ENCODE data around the gene FAM222B.
"Not testable (repeated sequence)": the region's sequence is repeated elsewhere in the genome, so short reads cannot be mapped to it uniquely, and the experiment has no call there.

Gene FAM222B

GRCh38 chr17:28879886-28880571, 37.4 kb upstream of the FAM222B start:
- no peaks in the 10 kb centered on the region for H3K9me3 Mint-ChIP-seq
- peaks cover 2% of the 10 kb centered on the region for H3K4me1 Mint-ChIP-seq
- DNase-seq, result no peak
- H3K36me3 Mint-ChIP-seq, result peaks cover 52% of the 10 kb centered on the region
- CTCF ChIA-PET, result interaction anchor here (0.8 to 2.6 kb wide), 2 partner anchors 112 to 117 kb away, joined by 3 to 22 read pairs; no protein-coding TSS in a partner anchor
- H3K27ac Mint-ChIP-seq, result no peak overlapping the region
- no peaks in the 10 kb centered on the region for H3K27me3 Mint-ChIP-seq
- H3K4me3 Mint-ChIP-seq, result no peak overlapping the region

- H3K9me3 Mint-ChIP-seq, result no peaks in the 10 kb centered on the region
- H3K4me3 Mint-ChIP-seq, result no peak overlapping the region
- DNase-seq, result peak; percentile 34
- CTCF ChIA-PET, result interaction anchor here (0.6 to 2.6 kb wide), 5 partner anchors 10 to 152 kb away, joined by 3 to 22 read pairs (median 3); no protein-coding TSS in a partner anchor
- H3K27me3 Mint-ChIP-seq, result no peaks in the 10 kb centered on the region
- no peak overlapping the region for H3K27ac Mint-ChIP-seq
- H3K36me3 Mint-ChIP-seq, result peaks cover 47% of the 10 kb centered on the region
- H3K4me1 Mint-ChIP-seq, result no peaks in the 10 kb centered on the region
Measured at GRCh38 chr17:28878981-28879380, 36.4 kb upstream of the FAM222B start.

- DNase-seq, result no peak
- Mint-ChIP-seq H3K4me3 (no peak overlapping the region), H3K27ac (no peak overlapping the region), H3K4me1 (no peaks in the 10 kb centered on the region), H3K36me3 (peaks cover 44% of the 10 kb centered on the region), H3K27me3 (no peaks in the 10 kb centered on the region), H3K9me3 (no peaks in the 10 kb centered on the region)
- CTCF ChIA-PET, result interaction anchor here (0.8 to 2.6 kb wide), 3 partner anchors 10 to 151 kb away, joined by 3 to 22 read pairs (median 4); no protein-coding TSS in a partner anchor
Measured at GRCh38 chr17:28878158-28878910, 35.7 kb upstream of the FAM222B start.

GRCh38 chr17:28877150-28877711, 34.6 kb upstream of the FAM222B start:
- not testable (repeated sequence) for H3K9me3 Mint-ChIP-seq, DNase-seq, H3K4me1 Mint-ChIP-seq, H3K27ac Mint-ChIP-seq, H3K27me3 Mint-ChIP-seq, H3K4me3 Mint-ChIP-seq
- CTCF ChIA-PET, result interaction anchor here (1.0 kb wide), 1 partner anchor 19 kb away, joined by 4 read pairs; no protein-coding TSS in a partner anchor
- peaks cover 34% of the 10 kb centered on the region for H3K36me3 Mint-ChIP-seq

- Mint-ChIP-seq H3K4me1 (peaks cover 17% of the 10 kb centered on the region), H3K4me3 (no peak overlapping the region), H3K27me3 (no peaks in the 10 kb centered on the region), H3K9me3 (no peaks in the 10 kb centered on the region), H3K36me3 (peaks cover 24% of the 10 kb centered on the region), H3K27ac (no peak overlapping the region)
- DNase-seq, result no peak
- CTCF ChIA-PET, result interaction anchor here (1.4 kb wide), 1 partner anchor 149 kb away, joined by 4 read pairs; no protein-coding TSS in a partner anchor
Measured at GRCh38 chr17:28875848-28876550, 33.4 kb upstream of the FAM222B start.

- H3K4me1 Mint-ChIP-seq, result peaks cover 19% of the 10 kb centered on the region
- no peaks in the 10 kb centered on the region for H3K27me3 Mint-ChIP-seq
- no peak overlapping the region for H3K4me3 Mint-ChIP-seq
- CTCF ChIA-PET, result interaction anchor here (0.7 to 1.6 kb wide), 2 partner anchors 24 to 111 kb away, joined by 3 to 4 read pairs; no protein-coding TSS in a partner anchor
- peaks cover 18% of the 10 kb centered on the region for H3K36me3 Mint-ChIP-seq
- no peaks in the 10 kb centered on the region for H3K9me3 Mint-ChIP-seq
- DNase-seq, result no peak
- H3K27ac Mint-ChIP-seq, result no peak overlapping the region
Measured at GRCh38 chr17:28874750-28875149, 32.2 kb upstream of the FAM222B start.

- Mint-ChIP-seq H3K4me3 (no peak overlapping the region), H3K27me3 (no peaks in the 10 kb centered on the region), H3K9me3 (no peaks in the 10 kb centered on the region), H3K27ac (no peak overlapping the region), H3K4me1 (peaks cover 19% of the 10 kb centered on the region), H3K36me3 (peaks cover 13% of the 10 kb centered on the region)
- CTCF ChIA-PET, result interaction anchor here (1.6 kb wide), 1 partner anchor 110 kb away, joined by 4 read pairs; no protein-coding TSS in a partner anchor
- no peak for DNase-seq
Measured at GRCh38 chr17:28873839-28874238, 31.2 kb upstream of the FAM222B start.

GRCh38 chr17:28871056-28871579, 28.5 kb upstream of the FAM222B start:
- Mint-ChIP-seq H3K27me3 (no peaks in the 10 kb centered on the region), H3K4me3 (peak overlapping the region; percentile 39), H3K36me3 (peaks cover 1% of the 10 kb centered on the region), H3K4me1 (peaks cover 19% of the 10 kb centered on the region), H3K9me3 (no peaks in the 10 kb centered on the region), H3K27ac (peak overlapping the region; percentile 97)
- CTCF ChIA-PET, result interaction anchor here (0.6 to 2.0 kb wide), 7 partner anchors 9 to 107 kb away, joined by 3 to 16 read pairs (median 6); partner anchors contain the start of gene DHRS13
- peak; percentile 71 for DNase-seq

GRCh38 chr17:28867276-28867675, 24.7 kb upstream of the FAM222B start:
- CTCF ChIA-PET, result no interaction called here
- no peaks in the 10 kb centered on the region for H3K9me3 Mint-ChIP-seq
- H3K36me3 Mint-ChIP-seq, result peaks cover 1% of the 10 kb centered on the region
- DNase-seq, result no peak
- H3K27me3 Mint-ChIP-seq, result no peaks in the 10 kb centered on the region
- H3K27ac Mint-ChIP-seq, result no peak overlapping the region
- H3K4me1 Mint-ChIP-seq, result peaks cover 19% of the 10 kb centered on the region
- no peak overlapping the region for H3K4me3 Mint-ChIP-seq

GRCh38 chr17:28865946-28866752, 23.6 kb upstream of the FAM222B start:
- peaks cover 14% of the 10 kb centered on the region for H3K4me1 Mint-ChIP-seq
- H3K4me3 Mint-ChIP-seq, result no peak overlapping the region
- H3K27ac Mint-ChIP-seq, result no peak overlapping the region
- H3K36me3 Mint-ChIP-seq, result peaks cover 5% of the 10 kb centered on the region
- CTCF ChIA-PET, result interaction anchor here (1.4 kb wide), 1 partner anchor 17 kb away, joined by 5 read pairs; no protein-coding TSS in a partner anchor
- no peaks in the 10 kb centered on the region for H3K27me3 Mint-ChIP-seq
- DNase-seq, result no peak
- H3K9me3 Mint-ChIP-seq, result no peaks in the 10 kb centered on the region

GRCh38 chr17:28864991-28865849, 22.6 kb upstream of the FAM222B start:
- H3K9me3 Mint-ChIP-seq, result no peaks in the 10 kb centered on the region
- peaks cover 8% of the 10 kb centered on the region for H3K36me3 Mint-ChIP-seq
- no peak overlapping the region for H3K4me3 Mint-ChIP-seq
- no peaks in the 10 kb centered on the region for H3K27me3 Mint-ChIP-seq
- H3K27ac Mint-ChIP-seq, result no peak overlapping the region
- no peak for DNase-seq
- peaks cover 10% of the 10 kb centered on the region for H3K4me1 Mint-ChIP-seq
- CTCF ChIA-PET, result interaction anchor here (1.2 to 1.4 kb wide), 2 partner anchors 16 to 104 kb away, joined by 3 to 5 read pairs; no protein-coding TSS in a partner anchor

GRCh38 chr17:28863953-28864352, 21.4 kb upstream of the FAM222B start:
- H3K36me3 Mint-ChIP-seq, result peaks cover 13% of the 10 kb centered on the region
- no peaks in the 10 kb centered on the region for H3K27me3 Mint-ChIP-seq
- CTCF ChIA-PET, result interaction anchor here (1.1 kb wide), 1 partner anchor 24 kb away, joined by 3 read pairs; no protein-coding TSS in a partner anchor
- H3K4me1 Mint-ChIP-seq, result peaks cover 10% of the 10 kb centered on the region
- H3K4me3 Mint-ChIP-seq, result no peak overlapping the region
- H3K9me3 Mint-ChIP-seq, result no peaks in the 10 kb centered on the region
- no peak for DNase-seq
- H3K27ac Mint-ChIP-seq, result no peak overlapping the region

All from activated naive CD4-positive, alpha-beta T cell treated with anti-CD3 and anti-CD28 coated beads, Interleukin-2, amount 10 ng/mL, durations not matched to agents 7 days and 5 days (primary cell).